ENCODE results near the gene MT1M. TPM values are rescaled to one million over a fixed set of nuclear protein-coding genes. Genes with fewer than 3 reads are reported as not detected.

Gene MT1M
- total and polyA plus RNA-seq, 9 donors: 0.66 to 23.2 (median 7.4) TPM

GRCh38 chr16:56605475-56605874, 27.0 kb upstream of the MT1M start:
- no peak for DNase-seq
- 86 to 97% (median 88%) methylated on average over 1 of the region's 1 CpG for WGBS, 3 donors
- TF ChIP-seq POLR2A (IDR thresholded peaks at IDR 0.05) (no peak), CTCF (IDR thresholded peaks at IDR 0.05) (no peak), EP300 (IDR thresholded peaks at IDR 0.05) (no peak)
- Histone ChIP-seq H3K36me3 (no peaks in the 10 kb centered on the region), H3K9me3 (no peaks in the 10 kb centered on the region), H3K4me1 (ENCODE audit: insufficient read depth) (peaks cover 19% of the 10 kb centered on the region), H3K4me3 (no peak overlapping the region), H3K27me3 (no peaks in the 10 kb centered on the region), H3K27ac (no peak overlapping the region)
- intact Hi-C loops (cut with DNase I): loop anchor here in 1 of 4 donors (5.0 to 10.0 kb wide), 2 partner anchors 382 to 699 kb away; partner anchors contain the start of gene NLRC5

GRCh38 chr16:56606071-56606475, 26.4 kb upstream of the MT1M start:
- H3K4me1 ChIP-seq (ENCODE audit: insufficient read depth): peaks cover 22% of the 10 kb centered on the region
- 45 to 57% (median 56%) methylated on average over 3 of the region's 3 CpGs for WGBS, 3 donors
- intact Hi-C loops (cut with DNase I): loop anchor here in 1 of 4 donors (5.0 to 10.0 kb wide), 2 partner anchors 381 to 699 kb away; partner anchors contain the start of gene NLRC5
- H3K4me3 ChIP-seq: no peak overlapping the region
- DNase-seq: peak; percentile 54 to 76 (median 67)
- no peaks in the 10 kb centered on the region for H3K9me3 ChIP-seq
- H3K36me3 ChIP-seq: no peaks in the 10 kb centered on the region
- H3K27ac ChIP-seq: peak overlapping the region; percentile 79 to 81
- no peaks in the 10 kb centered on the region for H3K27me3 ChIP-seq
- no peak for TF ChIP-seq EP300 (IDR thresholded peaks at IDR 0.05)
- TF ChIP-seq POLR2A (IDR thresholded peaks at IDR 0.05): no peak
- TF ChIP-seq CTCF (IDR thresholded peaks at IDR 0.05): no peak

- Histone ChIP-seq H3K27me3 (no peaks in the 10 kb centered on the region), H3K27ac (peak overlapping the region; percentile 79 to 81), H3K9me3 (no peaks in the 10 kb centered on the region), H3K4me1 (ENCODE audit: insufficient read depth) (peaks cover 26% of the 10 kb centered on the region), H3K4me3 (no peak overlapping the region), H3K36me3 (no peaks in the 10 kb centered on the region)
- WGBS, 3 donors: 23 to 28% (median 26%) methylated on average over 8 of the region's 8 CpGs
- TF ChIP-seq POLR2A (IDR thresholded peaks at IDR 0.05) (no peak), EP300 (IDR thresholded peaks at IDR 0.05) (no peak), CTCF (IDR thresholded peaks at IDR 0.05) (no peak)
- intact Hi-C loops (cut with DNase I): loop anchor here in 1 of 4 donors (5.0 to 10.0 kb wide), 2 partner anchors 381 to 698 kb away; partner anchors contain the start of gene NLRC5
- peak in 4 of 5 donors; percentile 40 to 65 (median 48) for DNase-seq
These were observed 25.9 kb upstream of the MT1M start for GRCh38 chr16:56606476-56607108.

GRCh38 chr16:56607109-56607618, 25.3 kb upstream of the MT1M start:
- Histone ChIP-seq H3K27ac (peak overlapping the region; percentile 79 to 81), H3K4me3 (no peak overlapping the region), H3K4me1 (ENCODE audit: insufficient read depth) (peaks cover 27% of the 10 kb centered on the region), H3K36me3 (no peaks in the 10 kb centered on the region), H3K9me3 (no peaks in the 10 kb centered on the region), H3K27me3 (no peaks in the 10 kb centered on the region)
- 37 to 47% (median 46%) methylated on average over 14 of the region's 14 CpGs for WGBS, 3 donors
- intact Hi-C loops (cut with DNase I): loop anchor here in 1 of 4 donors (5.0 to 10.0 kb wide), 2 partner anchors 380 to 698 kb away; partner anchors contain the start of gene NLRC5
- peak; percentile 62 to 86 (median 73) for DNase-seq
- TF ChIP-seq POLR2A (IDR thresholded peaks at IDR 0.05) (no peak), EP300 (IDR thresholded peaks at IDR 0.05) (peak; percentile 99), CTCF (IDR thresholded peaks at IDR 0.05) (no peak)
